ENCODE measurements around the gene ZNF236. TPM values are rescaled to one million over a fixed set of nuclear protein-coding genes. Genes with fewer than 3 reads are reported as not detected.
A peak's percentile ranks its signal among the peaks of the same experiment; 100 is the strongest.

ZNF236 gene
- total and polyA plus RNA-seq, 2 of the 8 experiments (the other 6 are each of a cell fraction or from before 2014, with no cell fraction given), result 6.7 to 14.5 TPM

DNA sequence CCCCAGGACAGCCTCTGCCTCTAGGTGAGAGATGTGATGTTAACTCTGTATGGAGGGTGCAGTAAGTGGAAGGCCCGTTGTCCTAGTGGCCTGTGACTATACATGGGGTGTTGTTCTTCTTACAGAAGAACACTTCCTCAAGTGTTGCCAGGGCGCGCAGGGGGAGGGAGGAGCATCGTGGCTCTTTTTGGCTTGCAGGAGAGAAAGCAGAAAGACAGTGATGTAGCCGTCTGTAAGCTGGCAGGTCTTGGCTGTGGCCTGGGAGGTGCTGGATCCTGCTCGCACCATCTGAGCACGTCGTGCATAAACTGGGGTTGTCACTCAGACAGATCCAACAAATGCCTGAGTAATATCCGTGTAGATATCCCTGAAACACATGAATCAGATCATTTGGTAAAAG lies 44.3 kb downstream of the ZNF236 start:
- CTCF ChIA-PET (ENCODE audit: partially characterized antibody), result no interaction called here

More for the DNA sequence above, 44.3 kb downstream of the ZNF236 start:
- peaks cover 0 to 2% of the 10 kb centered on the region in 2 experiments for H4K20me1 ChIP-seq (replicated peaks in 1 of 2; ENCODE audit: control insufficient read depth in 1 of 2, insufficient read depth in 2 of 2, low read length in 2 of 2)
- H3K9me3 ChIP-seq (ENCODE audit: insufficient read depth in 2 of 2, low read depth in 1 of 2, low read length in 1 of 2), result no peaks in the 10 kb centered on the region
- H3K23me2 ChIP-seq (ENCODE audit: low read depth, low read length), result no peaks in the 10 kb centered on the region
- H4K91ac ChIP-seq (replicated peaks; ENCODE audit: insufficient read length, low read length), result no peak overlapping the region
- H2BK20ac ChIP-seq (ENCODE audit: low read length), result no peak overlapping the region
- H3K14ac ChIP-seq (ENCODE audit: insufficient read length), result no peak overlapping the region
- H2BK5ac ChIP-seq (ENCODE audit: low read depth, low read length), result no peak overlapping the region; the same call in 1 of the 2 replicates
- H3K23ac ChIP-seq (ENCODE audit: insufficient read length), result no peak overlapping the region
- peaks cover 0 to 8% (median 3%) of the 10 kb centered on the region in 4 experiments; a peak in 4 of 8 replicates for H3K36me3 ChIP-seq (ENCODE audit: control insufficient read depth in 2 of 4, insufficient read depth in 4 of 4, low read length in 3 of 4)
- no peak overlapping the region for H3K4me3 ChIP-seq (ENCODE audit: extremely low read depth in 1 of 4, insufficient read depth in 2 of 4, low read depth in 3 of 4, low read length in 4 of 4)
- H3K18ac ChIP-seq (ENCODE audit: extremely low read depth, low read length), result peak overlapping the region; percentile 60; the same call in 1 of the 2 replicates
- WGBS, 2 experiments (ENCODE audit: extremely low coverage in 1 of 2, insufficient coverage in 1 of 2, insufficient read length in 1 of 2, insufficient replicate concordance in 2 of 2, low coverage in 1 of 2, low lambda C conversion rate in 2 of 2, missing lambda C conversion rate in 1 of 2), result 95% methylated on average over 9 of the region's 9 CpGs; no CpG with 5 or more reads in 1 of the 2 experiments
- POLR2A ChIA-PET (ENCODE audit: partially characterized antibody), result no interaction called here
- H4K5ac ChIP-seq (ENCODE audit: insufficient read length, low read depth, low read length), result no peak overlapping the region
- no peak for FAIRE-seq
- H3K79me2 ChIP-seq (ENCODE audit: control insufficient read depth in 1 of 2, insufficient read depth in 2 of 2, low read length in 2 of 2), result no peaks in the 10 kb centered on the region; a peak in 1 of 4 replicates
- H3K4me2 ChIP-seq (ENCODE audit: insufficient read depth in 1 of 2, low read depth in 2 of 2, low read length in 2 of 2), result no peak overlapping the region
- H2AFZ ChIP-seq (ENCODE audit: low read length), result no peak overlapping the region
- DNase-seq (ENCODE audit: low read depth in 1 of 2, low spot score in 2 of 2), result no peak
- no peaks in the 10 kb centered on the region for H3K4me1 ChIP-seq (replicated peaks in 1 of 4; ENCODE audit: control insufficient read depth in 3 of 4, insufficient read depth in 4 of 4, low read length in 3 of 4)
- H3K79me1 ChIP-seq (ENCODE audit: low read depth, low read length), result no peaks in the 10 kb centered on the region; the same call in 1 of the 2 replicates
- H2BK15ac ChIP-seq (ENCODE audit: low read length), result no peak overlapping the region
- no peak overlapping the region for H3K27ac ChIP-seq (ENCODE audit: low read depth, low read length)
- H4K8ac ChIP-seq (ENCODE audit: extremely low read depth, insufficient read depth, low read length), result no peak overlapping the region
- H3K56ac ChIP-seq (replicated peaks; ENCODE audit: insufficient read length, low read depth, low read length), result no peak overlapping the region
- H3K4ac ChIP-seq (replicated peaks; ENCODE audit: insufficient read length, low read depth, low read length), result no peak overlapping the region
- H2BK12ac ChIP-seq (ENCODE audit: low read depth, low read length), result no peak overlapping the region
- no peaks in the 10 kb centered on the region for H3K27me3 ChIP-seq (replicated peaks in 1 of 4; ENCODE audit: control insufficient read depth in 3 of 4, extremely low read depth in 1 of 4, insufficient read depth in 3 of 4, low read length in 3 of 4)
- H2BK120ac ChIP-seq (replicated peaks; ENCODE audit: low read depth, low read length), result no peak overlapping the region
- H3K9ac ChIP-seq (replicated peaks in 1 of 4; ENCODE audit: extremely low read depth in 1 of 4, low read depth in 3 of 4, low read length in 3 of 4), result no peak overlapping the region
- no peak overlapping the region for H2AK5ac ChIP-seq (ENCODE audit: low read depth, low read length)
- no peak for TF ChIP-seq KDM1A (IDR thresholded peaks at IDR 0.05; ENCODE audit: borderline replicate concordance, low read length)
- TF ChIP-seq HDAC2 (IDR thresholded peaks at IDR 0.05; ENCODE audit: borderline replicate concordance in 1 of 2, low read depth in 2 of 2, low read length in 2 of 2), result no peak
- TF ChIP-seq GTF2F1 (IDR thresholded peaks at IDR 0.05; ENCODE audit: borderline replicate concordance, low read depth, low read length), result no peak
- no peak for TF ChIP-seq KDM5A (IDR thresholded peaks at IDR 0.05; ENCODE audit: low read length)
- TF ChIP-seq TBP (IDR thresholded peaks at IDR 0.05; ENCODE audit: low read depth, low read length), result no peak
- no peak for TF ChIP-seq HDAC6 (IDR thresholded peaks at IDR 0.05; ENCODE audit: low read depth, low read length)
- no peak for TF ChIP-seq CTBP2 (IDR thresholded peaks at IDR 0.05; ENCODE audit: borderline replicate concordance, insufficient read depth, insufficient read length, low read length)
- no peak for TF ChIP-seq TCF12 (IDR thresholded peaks at IDR 0.05; ENCODE audit: low read depth, low read length)
- TF ChIP-seq SP2 (IDR thresholded peaks at IDR 0.05; ENCODE audit: low read length), result no peak
- TF ChIP-seq EZH2 (IDR thresholded peaks at IDR 0.05; ENCODE audit: low read depth, low read length, severe bottlenecking), result no peak
- TF ChIP-seq POLR2A (IDR thresholded peaks at IDR 0.05; ENCODE audit: control extremely low read depth in 1 of 2, low read depth in 2 of 2, low read length in 2 of 2), result no peak
- no peak for TF ChIP-seq SAP30 (IDR thresholded peaks at IDR 0.05; ENCODE audit: insufficient read depth, insufficient replicate concordance, low read length)
- TF ChIP-seq EGR1 (IDR thresholded peaks at IDR 0.05; ENCODE audit: borderline replicate concordance, low read depth, low read length), result no peak

Data from H1 (cell line).